ENCODE results near the gene MMEL1.
"Not testable (repeated sequence)": the region's sequence is repeated elsewhere in the genome, so short reads cannot be mapped to it uniquely, and the experiment has no call there.

Gene MMEL1

GRCh38 chr1:2628933-2629626 lies 3.7 kb downstream of the MMEL1 start:
- no peak for TF ChIP-seq CTCF (IDR thresholded peaks at IDR 0.05; ENCODE audit: low read depth, low read length, missing control alignments)
- in situ Hi-C loops (cut with HindIII; ENCODE audit: low sequenced_read_pairs): no loop called here
- no peak for DNase-seq (ENCODE audit: low read depth)
- H3K4me3 ChIP-seq (ENCODE audit: low read depth, low read length): no peak overlapping the region

GRCh38 chr1:2628191-2628932 lies 4.5 kb downstream of the MMEL1 start:
- DNase-seq (ENCODE audit: low read depth): no peak
- TF ChIP-seq CTCF (IDR thresholded peaks at IDR 0.05; ENCODE audit: low read depth, low read length, missing control alignments): no peak
- in situ Hi-C loops (cut with HindIII; ENCODE audit: low sequenced_read_pairs): no loop called here
- no peak overlapping the region for H3K4me3 ChIP-seq (ENCODE audit: low read depth, low read length)

GRCh38 chr1:2627746-2628145 lies 5.1 kb downstream of the MMEL1 start:
- in situ Hi-C loops (cut with HindIII; ENCODE audit: low sequenced_read_pairs): no loop called here
- no peak overlapping the region for H3K4me3 ChIP-seq (ENCODE audit: low read depth, low read length)
- no peak for TF ChIP-seq CTCF (IDR thresholded peaks at IDR 0.05; ENCODE audit: low read depth, low read length, missing control alignments)
- no peak for DNase-seq (ENCODE audit: low read depth)

GRCh38 chr1:2625748-2626147 lies 7.1 kb downstream of the MMEL1 start:
- in situ Hi-C loops (cut with HindIII; ENCODE audit: low sequenced_read_pairs); DNase-seq (ENCODE audit: low read depth); H3K4me3 ChIP-seq (ENCODE audit: low read depth, low read length): not testable (repeated sequence)

GRCh38 chr1:2625311-2625710 lies 7.5 kb downstream of the MMEL1 start:
- in situ Hi-C loops (cut with HindIII; ENCODE audit: low sequenced_read_pairs): no loop called here

GRCh38 chr1:2624735-2625300 lies 8.0 kb downstream of the MMEL1 start:
- in situ Hi-C loops (cut with HindIII; ENCODE audit: low sequenced_read_pairs): no loop called here
- no peak for TF ChIP-seq CTCF (IDR thresholded peaks at IDR 0.05; ENCODE audit: low read depth, low read length, missing control alignments)
- no peak overlapping the region for H3K4me3 ChIP-seq (ENCODE audit: low read depth, low read length)
- no peak for DNase-seq (ENCODE audit: low read depth)

More at GRCh38 chr1:2625311-2625710, 7.5 kb downstream of the MMEL1 start:
- H3K4me3 ChIP-seq (ENCODE audit: low read depth, low read length): no peak overlapping the region
- no peak for TF ChIP-seq CTCF (IDR thresholded peaks at IDR 0.05; ENCODE audit: low read depth, low read length, missing control alignments)
- no peak for DNase-seq (ENCODE audit: low read depth)
